GM12874 (cell line): ENCODE results near the gene MACROD1.

Experiments
- TF ChIP-seq, protein P1 (sequence below): IDR thresholded peaks from 2 replicates; pipeline ENCODE4 v1.5.1; 2011; ENCODE audit warnings: low read depth, mild to moderate bottlenecking, control low read depth, low read length, moderate library complexity; ENCODE audit not compliant: insufficient read depth

The MACROD1 gene

DNA sequence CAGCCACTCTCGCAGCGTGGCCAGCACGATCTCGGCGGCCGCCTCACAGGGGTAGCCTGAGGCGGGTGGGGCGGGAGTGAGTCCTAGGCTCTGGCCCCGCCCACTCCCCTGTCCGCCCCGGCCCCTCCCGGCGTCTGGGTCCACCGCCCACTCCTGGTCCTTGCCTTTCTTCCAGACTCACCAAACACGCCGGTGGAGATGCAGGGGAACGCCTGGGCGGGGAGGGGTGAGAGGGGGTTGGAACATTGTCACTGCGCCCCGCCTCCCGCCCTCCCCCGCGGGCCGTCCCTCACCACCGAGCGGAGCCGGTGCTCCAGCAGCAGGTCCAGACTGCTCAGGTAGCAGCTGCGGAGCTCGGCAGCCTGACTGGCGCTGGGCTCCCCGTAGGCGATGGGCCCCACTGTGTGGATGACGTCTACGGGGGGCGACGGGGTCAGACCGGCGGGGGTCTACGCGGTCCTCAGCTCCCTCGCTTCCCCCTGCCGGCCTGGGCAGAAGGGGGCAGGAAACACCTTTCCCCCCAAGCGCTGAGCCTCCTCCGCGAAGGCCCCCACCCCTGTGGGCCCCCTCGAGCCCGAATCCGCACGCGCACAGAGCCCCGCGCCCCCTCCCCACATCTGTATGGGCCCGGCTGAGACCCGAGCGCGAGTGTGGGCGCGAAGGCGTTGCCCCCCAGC lies 166.4 kb downstream of the MACROD1 start:
- TF ChIP-seq, protein P1, sequence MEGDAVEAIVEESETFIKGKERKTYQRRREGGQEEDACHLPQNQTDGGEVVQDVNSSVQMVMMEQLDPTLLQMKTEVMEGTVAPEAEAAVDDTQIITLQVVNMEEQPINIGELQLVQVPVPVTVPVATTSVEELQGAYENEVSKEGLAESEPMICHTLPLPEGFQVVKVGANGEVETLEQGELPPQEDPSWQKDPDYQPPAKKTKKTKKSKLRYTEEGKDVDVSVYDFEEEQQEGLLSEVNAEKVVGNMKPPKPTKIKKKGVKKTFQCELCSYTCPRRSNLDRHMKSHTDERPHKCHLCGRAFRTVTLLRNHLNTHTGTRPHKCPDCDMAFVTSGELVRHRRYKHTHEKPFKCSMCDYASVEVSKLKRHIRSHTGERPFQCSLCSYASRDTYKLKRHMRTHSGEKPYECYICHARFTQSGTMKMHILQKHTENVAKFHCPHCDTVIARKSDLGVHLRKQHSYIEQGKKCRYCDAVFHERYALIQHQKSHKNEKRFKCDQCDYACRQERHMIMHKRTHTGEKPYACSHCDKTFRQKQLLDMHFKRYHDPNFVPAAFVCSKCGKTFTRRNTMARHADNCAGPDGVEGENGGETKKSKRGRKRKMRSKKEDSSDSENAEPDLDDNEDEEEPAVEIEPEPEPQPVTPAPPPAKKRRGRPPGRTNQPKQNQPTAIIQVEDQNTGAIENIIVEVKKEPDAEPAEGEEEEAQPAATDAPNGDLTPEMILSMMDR: no peak

DNA sequence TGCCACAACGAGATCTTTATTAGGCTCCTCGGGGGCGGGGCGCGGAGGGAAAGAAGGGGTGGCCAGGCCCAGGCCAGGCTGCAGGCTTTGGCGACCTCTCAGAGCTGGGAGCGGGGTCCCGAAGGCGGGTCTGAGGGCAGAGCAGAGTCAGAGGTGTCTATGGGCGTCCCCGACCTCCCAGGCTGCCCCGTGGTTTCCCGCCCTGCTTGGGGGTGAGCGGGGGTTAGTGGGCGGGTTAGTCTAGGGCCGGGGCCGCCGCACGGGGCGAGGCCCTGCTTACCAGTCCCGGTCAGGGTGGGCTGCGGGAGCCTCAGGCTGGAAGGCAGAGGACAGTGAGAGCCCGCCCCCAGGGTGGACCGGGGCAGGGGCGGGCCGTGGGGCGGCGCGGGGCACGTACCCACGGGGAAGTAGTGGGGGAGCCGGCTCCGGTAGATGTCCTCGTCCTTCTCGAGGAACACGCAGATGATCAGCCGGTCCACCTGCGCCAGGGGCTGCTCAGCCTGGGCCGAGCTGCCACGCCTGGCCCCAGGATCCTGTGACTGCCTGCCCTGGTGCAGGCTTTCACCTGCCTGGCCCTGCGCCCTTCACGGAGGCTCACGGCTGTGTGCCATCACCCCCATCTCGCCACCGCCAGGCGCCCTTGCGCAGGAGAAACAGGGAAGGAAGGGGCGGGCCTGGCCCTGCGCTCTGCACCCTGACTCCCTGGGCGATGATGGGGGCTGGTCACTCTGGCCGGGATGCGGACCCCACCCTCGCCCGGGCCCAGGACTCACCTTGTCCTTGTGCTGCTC lies 167.2 kb downstream of the MACROD1 start:
- TF ChIP-seq, protein P1: no peak

DNA sequence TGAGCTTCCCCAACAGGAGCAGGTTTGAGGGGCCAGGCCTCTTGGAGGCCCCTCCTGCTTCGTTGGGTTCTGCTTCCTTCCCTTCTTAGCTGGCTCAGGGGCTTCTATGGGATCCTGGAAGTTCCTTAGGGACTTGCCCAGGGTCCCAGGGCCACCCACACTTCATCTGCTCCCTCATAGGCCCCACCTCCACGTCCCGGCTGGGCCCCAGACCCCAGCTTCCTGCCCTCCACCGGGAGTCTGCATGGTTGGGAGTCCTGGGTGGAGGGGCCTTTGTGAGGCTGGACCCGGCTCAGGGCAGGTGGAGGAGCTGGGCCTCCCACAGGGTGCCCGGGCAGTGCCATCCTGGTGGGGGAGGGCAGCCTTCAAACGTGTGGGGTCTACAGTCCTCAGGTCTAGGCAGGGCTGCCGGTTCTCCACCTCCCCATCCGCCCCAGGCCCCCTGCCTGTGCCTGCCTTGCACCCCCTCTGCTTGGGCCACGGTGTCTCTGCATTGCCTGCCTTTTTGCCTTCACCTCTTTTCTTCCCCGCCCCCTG lies 168.0 kb downstream of the MACROD1 start:
- TF ChIP-seq, protein P1: no peak

DNA sequence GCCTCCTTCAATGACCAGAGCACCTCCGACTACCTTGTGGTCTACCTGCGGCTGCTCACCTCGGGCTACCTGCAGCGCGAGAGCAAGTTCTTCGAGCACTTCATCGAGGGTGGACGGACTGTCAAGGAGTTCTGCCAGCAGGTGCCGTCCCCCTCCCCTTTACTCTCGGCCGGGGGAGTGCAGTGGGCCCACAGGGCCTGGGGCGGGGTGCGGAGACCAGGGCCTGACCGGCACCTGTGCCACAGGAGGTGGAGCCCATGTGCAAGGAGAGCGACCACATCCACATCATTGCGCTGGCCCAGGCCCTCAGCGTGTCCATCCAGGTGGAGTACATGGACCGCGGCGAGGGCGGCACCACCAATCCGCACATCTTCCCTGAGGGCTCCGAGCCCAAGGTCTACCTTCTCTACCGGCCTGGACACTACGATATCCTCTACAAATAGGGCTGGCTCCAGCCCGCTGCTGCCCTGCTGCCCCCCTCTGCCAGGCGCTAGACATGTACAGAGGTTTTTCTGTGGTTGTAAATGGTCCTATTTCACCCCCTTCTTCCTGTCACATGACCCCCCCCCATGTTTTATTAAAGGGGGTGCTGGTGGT lies 168.7 kb downstream of the MACROD1 start:
- TF ChIP-seq, protein P1: no peak

DNA sequence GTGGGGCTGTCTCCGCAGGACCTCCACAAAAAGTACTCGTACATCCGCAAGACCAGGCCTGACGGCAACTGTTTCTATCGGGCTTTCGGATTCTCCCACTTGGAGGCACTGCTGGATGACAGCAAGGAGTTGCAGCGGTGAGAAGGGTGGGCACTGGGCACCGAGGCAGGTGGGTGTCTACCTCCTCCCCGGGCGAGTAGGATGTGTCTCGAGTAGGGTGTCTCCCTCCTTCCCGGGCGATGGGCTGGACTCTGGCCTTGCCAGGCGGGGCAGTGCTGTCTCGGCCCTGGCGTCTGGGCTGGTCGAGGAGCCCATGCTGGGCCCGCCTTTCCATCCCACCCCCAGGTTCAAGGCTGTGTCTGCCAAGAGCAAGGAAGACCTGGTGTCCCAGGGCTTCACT lies 169.4 kb downstream of the MACROD1 start:
- TF ChIP-seq, protein P1: no peak

DNA sequence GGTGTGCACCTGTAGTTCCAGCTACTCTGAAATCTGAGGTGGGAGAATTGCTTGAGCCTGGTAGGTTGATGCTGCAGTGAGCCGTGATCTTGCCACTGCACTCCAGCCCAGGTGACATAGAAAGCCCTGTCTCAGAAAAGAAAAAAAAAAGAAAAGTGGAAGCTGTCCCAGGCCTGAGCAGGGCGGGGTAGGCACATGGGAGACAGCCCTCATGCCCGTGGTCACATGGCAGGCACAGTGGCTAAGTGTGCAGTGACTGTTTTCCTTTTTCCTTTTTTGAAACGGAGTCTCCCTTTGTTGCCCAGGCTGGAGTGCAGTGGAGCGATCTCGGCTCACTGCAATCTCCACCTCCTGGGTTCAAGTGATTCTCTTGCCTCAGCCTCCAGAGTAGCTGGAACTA lies 171.9 kb downstream of the MACROD1 start:
- TF ChIP-seq, protein P1: no peak

DNA sequence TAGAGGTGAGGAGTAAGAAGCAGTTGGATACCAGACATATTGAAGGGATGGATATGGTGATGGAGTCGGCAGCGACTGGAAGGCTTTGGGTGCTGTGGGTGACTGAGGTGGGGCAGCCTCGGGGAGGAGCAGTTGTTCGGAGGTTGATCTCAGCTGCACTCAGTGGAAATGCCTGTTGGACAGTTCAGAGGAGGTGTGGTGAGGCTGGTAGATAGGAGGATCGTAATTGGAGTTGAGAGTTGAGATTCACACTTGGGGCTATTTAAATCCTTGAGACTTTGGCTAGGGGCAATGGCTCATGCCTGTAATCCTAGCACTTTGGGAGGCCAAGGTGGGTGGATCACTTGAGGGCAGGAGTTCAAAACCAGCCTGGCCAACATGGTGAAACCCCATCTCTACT lies 172.8 kb downstream of the MACROD1 start:
- TF ChIP-seq, protein P1: no peak
